HepG2 (cell line): Measurements from ENCODE around the gene GALNT17. TPM values are rescaled to one million over a fixed set of nuclear protein-coding genes. Genes with fewer than 3 reads are reported as not detected.

Experiments
- ATAC-seq: fragments of 200-7000 bp; cut with Tn5 transposase; 3 replicates; pipeline ENCODE4 v1.9.1; 2020; ENCODE audit warnings: mild to moderate bottlenecking, moderate library complexity
- BruUV-seq: library from RNA; stranded (reverse); fragments of 400-500 nt; replicated peaks from 2 replicates; lab custom pipeline; 2021; lab: Mats Ljungman, UMichigan
- CTCF ChIA-PET: fragments of 300-600 bp; formaldehyde crosslinking; extraction: SDS; loops from one replicate; lab custom pipeline; 2021; ENCODE audit warnings: low total read pairs, inconsistent platforms, low intra/inter-chr PET ratio; lab: Yijun Ruan, JAX
- POLR2A ChIA-PET: fragments of 350-600 bp; sonication (Branson Sonifier 250); formaldehyde crosslinking; loops from one replicate; lab custom pipeline; 2020; ENCODE audit warnings: antibody characterized with exemption, inconsistent platforms; lab: Yijun Ruan, JAX
- DNase-seq: peaks from one replicate; pipeline ENCODE4 v3.0.0-alpha.2; 2015; ENCODE audit warnings: low spot score
- FAIRE-seq: peaks from 3 replicates; lab custom pipeline; 2011; peaks lifted over from hg19 to GRCh38; lab: Jason Lieb, UNC
- H2AFZ ChIP-seq: one replicate; pipeline ENCODE4 v1.6.1; 2011; ENCODE audit warnings: low read length, inconsistent platforms
- H3K27ac ChIP-seq: fragments of 300-600 bp; 3 replicates; pipeline ENCODE4 v1.8.0; 2011; ENCODE audit warnings: mixed run types, mild to moderate bottlenecking, mixed read lengths, low read length, inconsistent platforms; ENCODE audit not compliant: insufficient read depth; ENCODE audit errors: extremely low read length
- H3K27me3 ChIP-seq, 2 experiments: fragments of 200-600 bp in 1 of 2; 2 replicates in 1 of 2; 3 replicates in 1 of 2; pipeline versions ENCODE4 v1.6.0 to v1.8.0; 2011; ENCODE audit warnings: low read length in 2 of 2, mild to moderate bottlenecking in 2 of 2, moderate library complexity in 2 of 2, inconsistent platforms in 1 of 2; ENCODE audit not compliant: insufficient read depth in 2 of 2, control insufficient read depth in 1 of 2
- H3K36me3 ChIP-seq, 2 experiments: fragments of 200-600 bp in 1 of 2; replicated peaks in 1 of 2; 2 replicates in 1 of 2; 3 replicates in 1 of 2; pipeline versions ENCODE4 v1.5.1 to v1.8.0; 2011; ENCODE audit warnings: low read length in 2 of 2, inconsistent platforms in 1 of 2; ENCODE audit not compliant: insufficient read depth in 2 of 2, control insufficient read depth in 1 of 2
- H3K4me1 ChIP-seq: 2 replicates; pipeline ENCODE4 v1.5.1; 2012; ENCODE audit warnings: low read length, inconsistent platforms; ENCODE audit not compliant: insufficient read depth
- H3K4me2 ChIP-seq: 2 replicates; pipeline ENCODE4 v1.6.0; 2011; ENCODE audit warnings: low read depth, low read length, inconsistent platforms
- H3K4me3 ChIP-seq, 3 experiments: fragments of 200-600 bp in 1 of 3; sonication (generic), shearing (Covaris generic) in 1 of 3; replicated peaks in 1 of 3; 2 replicates each; pipeline ENCODE4 v1.5.1; 2011 to 2016; ENCODE audit warnings: low read length in 3 of 3, inconsistent platforms in 2 of 3, low read depth in 2 of 3, mild to moderate bottlenecking in 2 of 3, control low read depth in 1 of 3, mixed read lengths in 1 of 3; ENCODE audit not compliant: insufficient read depth in 1 of 3
- H3K79me2 ChIP-seq: one replicate; pipeline ENCODE4 v1.6.1; 2011; ENCODE audit warnings: low read length, inconsistent platforms; ENCODE audit not compliant: insufficient read depth
- H3K9ac ChIP-seq: 2 replicates; pipeline ENCODE4 v1.6.0; 2011; ENCODE audit warnings: mild to moderate bottlenecking, low read depth, low read length, inconsistent platforms; ENCODE audit not compliant: insufficient read depth
- H3K9me3 ChIP-seq: 2 replicates; pipeline ENCODE4 v1.5.1; 2012; ENCODE audit warnings: mild to moderate bottlenecking, low read length
- H4K20me1 ChIP-seq: 2 replicates; pipeline ENCODE4 v1.6.0; 2011; ENCODE audit warnings: inconsistent platforms, mild to moderate bottlenecking, low read length, moderate library complexity; ENCODE audit not compliant: insufficient read depth
- AHR ChIP-seq: IDR thresholded peaks from 2 replicates; pipeline ENCODE4 v1.6.1; 2018; ENCODE audit warnings: missing genetic modification reagents, missing compliant biosample characterization
- GATA4 ChIP-seq: sonication (generic); IDR thresholded peaks from 2 replicates; pipeline ENCODE4 v1.6.1; 2016; ENCODE audit warnings: antibody characterized with exemption, low read depth, borderline replicate concordance
- MEIS2 ChIP-seq: sonication (generic); formaldehyde crosslinking; IDR thresholded peaks from 2 replicates; pipeline ENCODE4 v1.9.0; 2021; ENCODE audit warnings: mild to moderate bottlenecking, missing genetic modification reagents
- PPARG ChIP-seq: conservative IDR thresholded peaks from 2 replicates; pipeline ENCODE4 v1.6.1; 2016; ENCODE audit warnings: missing biosample characterization, missing genetic modification reagents
- SIN3A ChIP-seq: IDR thresholded peaks from 2 replicates; pipeline ENCODE4 v1.6.1; 2011; ENCODE audit warnings: low read depth, mild to moderate bottlenecking, control low read depth, low read length, borderline replicate concordance
- SRSF1 ChIP-seq: fragments of 200-400 bp; formaldehyde crosslinking; optimal IDR thresholded peaks from 2 replicates; pipeline ENCODE3; 2017; ENCODE audit warnings: mild to moderate bottlenecking, low read depth, low read length, moderate library complexity
- STAT5B ChIP-seq: sonication (generic); formaldehyde crosslinking; IDR thresholded peaks from 2 replicates; pipeline ENCODE4 v1.4.0; 2020; ENCODE audit warnings: missing genetic modification reagents
- TBP ChIP-seq: sonication (generic); formaldehyde crosslinking; IDR thresholded peaks from 2 replicates; pipeline ENCODE4 v1.5.0; 2020; ENCODE audit warnings: missing genetic modification reagents
- ZNF180 ChIP-seq: sonication (generic); formaldehyde crosslinking; IDR thresholded peaks from 2 replicates; pipeline ENCODE4 v1.4.0; 2020; ENCODE audit warnings: low read depth, missing genetic modification reagents, borderline replicate concordance
- ZNF614 ChIP-seq: IDR thresholded peaks from 2 replicates; pipeline ENCODE4 v1.6.1; 2018; ENCODE audit warnings: missing biosample characterization, missing genetic modification reagents, inconsistent platforms, borderline replicate concordance
- ZSCAN29 ChIP-seq: sonication (generic); formaldehyde crosslinking; conservative IDR thresholded peaks from 2 replicates; pipeline ENCODE4 v1.4.0; 2020; ENCODE audit warnings: mild to moderate bottlenecking, missing genetic modification reagents
- WGBS: methylation state at CpG from one replicate; pipeline ENCODE4 v1.1.6; 2017; ENCODE audit warnings: low lambda C conversion rate; 5-methylcytosine and 5-hydroxymethylcytosine counted together
- in situ Hi-C: cut with HindIII; loops from 2 replicates; pipeline ENCODE4 v1.10.0; 2017; ENCODE audit warnings: low pct_unique_long_range_greater_than_20kb; ENCODE audit not compliant: extremely low pct_ligation_motif_present
- intact Hi-C: fragments of 100-400 bp; cut with micrococcal nuclease; formaldehyde crosslinking; loops from one replicate; pipeline ENCODE4 v1.10.0; 2022; ENCODE audit not compliant: unreplicated experiment
- polyA plus RNA-seq, 8 experiments: library from polyadenylated mRNA; depleted of rRNA in 3 of 8; stranded (reverse) in 7 of 8; unstranded in 1 of 8; fragments of >200 nt; fragmentation: Illumina TruSeq in 4 of 8; extraction: Trizol in 4 of 8; gene quantifications; 2 replicates each; pipeline versions ENCODE4 v1.2.1 to v1.2.3, GENCODE V29; 2011 to 2016; ENCODE audit warnings: low read depth in 4 of 8, missing spikeins in 1 of 8, mixed read lengths in 1 of 8; ENCODE audit not compliant: insufficient read depth in 1 of 8
- total RNA-seq, 5 experiments: library from RNA; depleted of rRNA; stranded (reverse); fragments of >200 nt; fragmentation: Illumina TruSeq; extraction: Trizol; gene quantifications; 2 replicates each; pipeline ENCODE4 v1.2.3, GENCODE V29; 2016; ENCODE audit warnings: low read depth in 1 of 5
- TF ChIP-seq, protein P1 (sequence below): sonication (generic); formaldehyde crosslinking; IDR thresholded peaks from 2 replicates; pipeline ENCODE4 v1.4.0; 2020; ENCODE audit warnings: missing genetic modification reagents
- TF ChIP-seq, protein P2 (sequence below): sonication (generic); formaldehyde crosslinking; IDR thresholded peaks from 2 replicates; pipeline ENCODE4 v1.4.0; 2020; ENCODE audit warnings: mild to moderate bottlenecking, missing genetic modification reagents
- TF ChIP-seq, protein P3 (sequence below): sonication (generic); formaldehyde crosslinking; IDR thresholded peaks from 2 replicates; pipeline ENCODE4 v1.4.0; 2020; ENCODE audit warnings: missing genetic modification reagents, mild to moderate bottlenecking, borderline replicate concordance
- TF ChIP-seq, protein P4 (sequence below): sonication (generic); formaldehyde crosslinking; IDR thresholded peaks from 2 replicates; pipeline ENCODE4 v1.4.0; 2020; ENCODE audit warnings: missing genetic modification reagents, borderline replicate concordance

The GALNT17 gene
- total and polyA plus RNA-seq, 2 of the 13 experiments (the other 11 are each of a cell fraction or from before 2014, with no cell fraction given): not detected

DNA sequence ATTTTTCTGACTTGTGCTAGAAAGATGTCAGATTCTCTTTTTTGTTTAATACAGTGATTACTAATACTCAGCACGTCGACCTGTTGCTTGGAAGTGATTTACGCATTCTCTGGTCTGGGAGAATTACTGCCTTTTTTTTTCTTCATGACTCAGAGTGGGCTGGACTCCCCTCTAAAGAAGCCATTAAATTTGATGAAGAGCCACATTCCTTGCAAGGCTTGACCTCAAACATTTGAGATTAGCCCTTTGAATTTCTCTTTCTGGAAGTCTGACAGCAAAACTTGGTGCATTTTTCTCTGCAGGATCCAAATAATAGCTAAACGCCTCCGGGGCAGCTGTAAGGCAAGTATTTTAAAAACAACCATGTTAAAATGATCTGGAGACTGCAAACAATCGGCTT is 171.6 kb downstream of the GALNT17 start:
- no peaks in the 10 kb centered on the region for H3K36me3 ChIP-seq
- ChIA-PET POLR2A (no interaction called here), CTCF (no interaction called here)
- intact Hi-C loops (no loop called here), in situ Hi-C loops (no loop called here)
- FAIRE-seq: no peak
- peaks cover 10% of the 10 kb centered on the region for H3K4me1 ChIP-seq
- no peak overlapping the region for H2AFZ ChIP-seq
- no peak for ATAC-seq
- H3K79me2 ChIP-seq: no peaks in the 10 kb centered on the region
- peaks cover 0 to 1% of the 10 kb centered on the region in 2 experiments; a peak in 1 of 5 replicates for H3K27me3 ChIP-seq
- 33% methylated on average over 6 of the region's 6 CpGs for WGBS
- TF ChIP-seq, protein P1, sequence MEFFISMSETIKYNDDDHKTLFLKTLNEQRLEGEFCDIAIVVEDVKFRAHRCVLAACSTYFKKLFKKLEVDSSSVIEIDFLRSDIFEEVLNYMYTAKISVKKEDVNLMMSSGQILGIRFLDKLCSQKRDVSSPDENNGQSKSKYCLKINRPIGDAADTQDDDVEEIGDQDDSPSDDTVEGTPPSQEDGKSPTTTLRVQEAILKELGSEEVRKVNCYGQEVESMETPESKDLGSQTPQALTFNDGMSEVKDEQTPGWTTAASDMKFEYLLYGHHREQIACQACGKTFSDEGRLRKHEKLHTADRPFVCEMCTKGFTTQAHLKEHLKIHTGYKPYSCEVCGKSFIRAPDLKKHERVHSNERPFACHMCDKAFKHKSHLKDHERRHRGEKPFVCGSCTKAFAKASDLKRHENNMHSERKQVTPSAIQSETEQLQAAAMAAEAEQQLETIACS (CRISPR knock-in tag): no peak
- no peak for TF ChIP-seq SRSF1
- TF ChIP-seq ZNF614: no peak
- TF ChIP-seq, protein P2, sequence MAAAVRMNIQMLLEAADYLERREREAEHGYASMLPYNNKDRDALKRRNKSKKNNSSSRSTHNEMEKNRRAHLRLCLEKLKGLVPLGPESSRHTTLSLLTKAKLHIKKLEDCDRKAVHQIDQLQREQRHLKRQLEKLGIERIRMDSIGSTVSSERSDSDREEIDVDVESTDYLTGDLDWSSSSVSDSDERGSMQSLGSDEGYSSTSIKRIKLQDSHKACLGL (CRISPR knock-in tag): no peak
- no peak for TF ChIP-seq SIN3A
- TF ChIP-seq GATA4: no peak
- TF ChIP-seq PPARG (CRISPR knock-in tag): no peak
- no peak for TF ChIP-seq ZSCAN29 (CRISPR knock-in tag)
- TF ChIP-seq ZNF180: no peak
- TF ChIP-seq TBP (CRISPR knock-in tag): no peak
- TF ChIP-seq STAT5B: no peak
- TF ChIP-seq, protein P3, sequence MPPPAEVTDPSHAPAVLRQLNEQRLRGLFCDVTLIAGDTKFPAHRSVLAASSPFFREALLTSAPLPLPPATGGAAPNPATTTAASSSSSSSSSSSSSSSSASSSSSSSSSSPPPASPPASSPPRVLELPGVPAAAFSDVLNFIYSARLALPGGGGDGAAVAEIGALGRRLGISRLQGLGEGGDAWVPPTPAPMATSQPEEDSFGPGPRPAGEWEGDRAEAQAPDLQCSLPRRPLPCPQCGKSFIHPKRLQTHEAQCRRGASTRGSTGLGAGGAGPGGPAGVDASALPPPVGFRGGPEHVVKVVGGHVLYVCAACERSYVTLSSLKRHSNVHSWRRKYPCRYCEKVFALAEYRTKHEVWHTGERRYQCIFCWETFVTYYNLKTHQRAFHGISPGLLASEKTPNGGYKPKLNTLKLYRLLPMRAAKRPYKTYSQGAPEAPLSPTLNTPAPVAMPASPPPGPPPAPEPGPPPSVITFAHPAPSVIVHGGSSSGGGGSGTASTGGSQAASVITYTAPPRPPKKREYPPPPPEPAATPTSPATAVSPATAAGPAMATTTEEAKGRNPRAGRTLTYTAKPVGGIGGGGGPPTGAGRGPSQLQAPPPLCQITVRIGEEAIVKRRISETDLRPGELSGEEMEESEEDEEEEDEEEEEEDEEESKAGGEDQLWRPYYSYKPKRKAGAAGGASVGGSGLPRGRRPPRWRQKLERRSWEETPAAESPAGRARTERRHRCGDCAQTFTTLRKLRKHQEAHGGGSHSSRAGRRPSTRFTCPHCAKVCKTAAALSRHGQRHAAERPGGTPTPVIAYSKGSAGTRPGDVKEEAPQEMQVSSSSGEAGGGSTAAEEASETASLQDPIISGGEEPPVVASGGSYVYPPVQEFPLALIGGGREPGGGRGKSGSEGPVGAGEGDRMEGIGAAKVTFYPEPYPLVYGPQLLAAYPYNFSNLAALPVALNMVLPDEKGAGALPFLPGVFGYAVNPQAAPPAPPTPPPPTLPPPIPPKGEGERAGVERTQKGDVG (CRISPR knock-in tag): no peak
- TF ChIP-seq AHR (CRISPR knock-in tag): no peak
- TF ChIP-seq, protein P4, sequence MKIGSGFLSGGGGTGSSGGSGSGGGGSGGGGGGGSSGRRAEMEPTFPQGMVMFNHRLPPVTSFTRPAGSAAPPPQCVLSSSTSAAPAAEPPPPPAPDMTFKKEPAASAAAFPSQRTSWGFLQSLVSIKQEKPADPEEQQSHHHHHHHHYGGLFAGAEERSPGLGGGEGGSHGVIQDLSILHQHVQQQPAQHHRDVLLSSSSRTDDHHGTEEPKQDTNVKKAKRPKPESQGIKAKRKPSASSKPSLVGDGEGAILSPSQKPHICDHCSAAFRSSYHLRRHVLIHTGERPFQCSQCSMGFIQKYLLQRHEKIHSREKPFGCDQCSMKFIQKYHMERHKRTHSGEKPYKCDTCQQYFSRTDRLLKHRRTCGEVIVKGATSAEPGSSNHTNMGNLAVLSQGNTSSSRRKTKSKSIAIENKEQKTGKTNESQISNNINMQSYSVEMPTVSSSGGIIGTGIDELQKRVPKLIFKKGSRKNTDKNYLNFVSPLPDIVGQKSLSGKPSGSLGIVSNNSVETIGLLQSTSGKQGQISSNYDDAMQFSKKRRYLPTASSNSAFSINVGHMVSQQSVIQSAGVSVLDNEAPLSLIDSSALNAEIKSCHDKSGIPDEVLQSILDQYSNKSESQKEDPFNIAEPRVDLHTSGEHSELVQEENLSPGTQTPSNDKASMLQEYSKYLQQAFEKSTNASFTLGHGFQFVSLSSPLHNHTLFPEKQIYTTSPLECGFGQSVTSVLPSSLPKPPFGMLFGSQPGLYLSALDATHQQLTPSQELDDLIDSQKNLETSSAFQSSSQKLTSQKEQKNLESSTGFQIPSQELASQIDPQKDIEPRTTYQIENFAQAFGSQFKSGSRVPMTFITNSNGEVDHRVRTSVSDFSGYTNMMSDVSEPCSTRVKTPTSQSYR (CRISPR knock-in tag): no peak
- no peak for TF ChIP-seq MEIS2
- H3K9me3 ChIP-seq: no peaks in the 10 kb centered on the region
- no peak for DNase-seq
- no peak overlapping the region for H3K4me3 ChIP-seq
- H4K20me1 ChIP-seq: no peaks in the 10 kb centered on the region
- no peak overlapping the region for H3K9ac ChIP-seq
- BruUV-seq: no TSS peak
- H3K27ac ChIP-seq: no peak overlapping the region
- H3K4me2 ChIP-seq: no peak overlapping the region
